DMS 273 (cell line): Measurements from ENCODE around the gene CYP2W1.
A peak's percentile ranks its signal among the peaks of the same experiment; 100 is the strongest.

Source experiments
- DNase-seq: peaks from one replicate; lab custom pipeline; 2025; ENCODE audit not compliant: unreplicated experiment; lab: John Stamatoyannopoulos, UW

CYP2W1 gene

DNA sequence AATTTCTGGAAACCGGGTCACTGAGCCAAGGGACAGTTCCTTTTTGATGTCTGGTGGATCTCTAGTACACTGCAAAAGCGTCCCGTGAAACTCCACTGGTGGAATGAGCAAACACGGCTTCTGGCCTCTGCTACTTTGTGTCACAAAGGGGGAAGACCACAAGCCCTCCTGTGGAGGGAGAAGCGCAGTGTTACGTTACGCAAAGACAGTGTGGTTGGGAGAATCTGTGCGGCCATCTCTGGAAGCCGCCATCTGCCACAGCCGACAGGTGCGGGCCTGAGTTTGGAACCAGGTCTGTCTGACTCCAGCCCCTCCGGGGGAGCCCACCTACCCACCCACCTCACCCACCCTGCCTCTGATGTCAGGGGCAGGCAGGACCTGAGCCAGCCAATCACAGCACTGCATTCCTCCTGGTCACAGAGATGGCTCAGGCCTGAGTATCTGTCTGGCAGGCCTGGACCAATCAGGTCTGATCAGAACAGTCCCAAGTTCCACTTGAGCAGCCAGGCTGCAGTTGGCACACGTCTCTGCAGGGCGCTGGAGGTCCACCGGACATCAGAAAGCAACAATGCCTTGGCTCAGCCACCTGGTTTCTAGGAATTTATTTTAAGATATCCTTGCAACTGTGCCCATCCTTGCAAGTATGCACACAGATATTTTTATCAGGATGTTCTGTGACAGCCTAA, 3.0 kb upstream of the CYP2W1 start:
- peak; percentile 68 for DNase-seq

DNA sequence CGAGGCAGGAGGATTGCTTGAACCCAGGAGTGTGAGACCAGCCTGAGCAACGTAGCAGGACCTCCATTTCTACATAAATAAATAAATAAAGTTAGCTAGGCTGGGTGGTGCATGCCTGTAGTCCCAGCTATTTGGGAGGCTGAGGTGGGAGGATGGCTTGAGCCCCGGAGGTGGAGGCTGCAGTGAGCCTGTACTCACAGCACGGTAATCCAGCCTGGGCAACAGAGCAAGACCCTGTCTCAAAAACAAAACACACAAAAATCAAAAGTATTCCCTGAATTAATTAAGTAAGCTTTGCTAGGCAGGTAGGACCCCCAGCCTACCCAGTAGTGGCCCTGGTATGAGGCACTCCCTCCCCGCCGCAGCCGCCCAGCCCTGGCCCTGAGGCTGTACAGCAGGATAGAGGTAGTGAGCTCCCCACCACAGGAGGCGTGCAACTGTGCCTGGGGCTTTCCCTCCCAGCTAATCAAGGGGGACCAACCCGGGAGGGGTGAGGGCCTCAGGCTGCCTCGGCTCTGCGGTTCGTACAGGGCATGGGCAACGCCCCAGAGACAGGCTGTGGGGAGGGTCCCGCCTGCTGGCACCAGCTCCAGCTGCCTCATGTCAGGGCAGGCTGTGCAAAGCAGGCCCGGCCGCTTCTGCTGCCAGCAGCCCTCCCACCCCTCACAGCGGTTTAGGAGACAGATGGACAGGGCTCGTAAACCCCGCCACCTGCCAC, 1.0 kb upstream of the CYP2W1 start:
- peak; percentile 99 for DNase-seq

DNA sequence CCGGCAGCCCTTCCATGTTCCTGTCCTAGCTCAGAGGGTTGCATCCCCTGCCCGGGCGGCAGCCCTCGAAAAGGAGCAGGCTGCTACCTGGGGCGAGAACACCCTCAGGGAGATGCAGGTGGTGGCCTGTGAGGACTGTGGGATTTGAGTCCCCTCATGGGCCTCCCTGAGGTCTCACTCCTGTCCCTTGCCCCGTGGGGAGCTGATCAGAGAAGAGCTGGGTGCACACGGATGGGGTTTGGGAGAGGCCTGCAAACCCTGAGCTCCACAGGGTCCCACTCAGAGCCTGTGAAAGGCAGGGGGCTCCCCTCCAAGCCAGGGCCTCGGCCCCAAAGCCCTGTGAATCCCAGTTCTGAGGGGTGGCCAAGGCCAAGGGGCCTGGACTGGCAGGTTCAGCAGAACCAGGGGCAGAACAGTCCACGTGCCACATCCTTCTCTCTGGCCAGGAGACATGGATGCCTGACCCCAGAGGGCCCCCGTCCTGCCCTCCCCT, 424 bp upstream of the CYP2W1 start:
- DNase-seq = no peak

DNA sequence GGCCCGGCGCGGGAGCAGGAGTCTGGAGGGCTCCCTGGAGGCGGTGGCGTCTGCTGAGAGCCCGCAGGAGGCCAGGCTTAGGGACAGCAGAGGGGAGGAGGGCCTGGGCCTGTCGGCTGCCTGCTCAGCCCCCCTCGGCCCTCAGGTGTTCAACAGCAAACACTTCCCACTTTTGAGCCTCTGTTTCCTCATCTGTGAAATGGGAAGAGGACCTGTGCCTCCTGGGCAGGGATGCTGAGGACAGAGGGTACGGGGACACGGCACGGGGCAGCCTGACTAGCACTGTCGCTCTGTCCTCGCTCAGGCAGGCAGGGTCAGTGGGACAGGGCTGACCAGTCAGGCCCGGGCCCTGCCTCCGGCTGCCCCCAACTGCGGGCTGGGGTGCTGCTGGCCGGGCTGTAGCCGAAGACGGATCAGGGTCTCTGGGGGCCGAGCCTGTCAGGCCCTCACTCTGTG, 663 bp downstream of the CYP2W1 start:
- DNase-seq = no peak

- DNase-seq = no peak
Measured at GRCh38 chr7:984361-985126, 1.6 kb downstream of the CYP2W1 start.

DNA sequence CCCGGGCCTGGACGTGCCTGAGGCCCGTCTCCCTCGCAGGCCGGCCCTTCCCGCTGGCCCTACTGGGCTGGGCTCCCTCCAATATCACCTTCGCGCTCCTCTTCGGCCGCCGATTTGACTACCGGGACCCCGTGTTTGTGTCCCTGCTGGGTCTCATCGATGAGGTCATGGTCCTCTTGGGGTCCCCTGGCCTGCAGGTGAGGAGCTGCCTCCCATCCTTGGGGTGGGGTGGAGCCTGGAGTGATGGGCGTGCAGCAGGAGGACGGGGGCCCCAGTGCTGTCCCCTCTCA, 2.1 kb downstream of the CYP2W1 start:
- DNase-seq = no peak

GRCh38 chr7:985915-986741, 3.1 kb downstream of the CYP2W1 start:
- DNase-seq = peak; percentile 90

DNA sequence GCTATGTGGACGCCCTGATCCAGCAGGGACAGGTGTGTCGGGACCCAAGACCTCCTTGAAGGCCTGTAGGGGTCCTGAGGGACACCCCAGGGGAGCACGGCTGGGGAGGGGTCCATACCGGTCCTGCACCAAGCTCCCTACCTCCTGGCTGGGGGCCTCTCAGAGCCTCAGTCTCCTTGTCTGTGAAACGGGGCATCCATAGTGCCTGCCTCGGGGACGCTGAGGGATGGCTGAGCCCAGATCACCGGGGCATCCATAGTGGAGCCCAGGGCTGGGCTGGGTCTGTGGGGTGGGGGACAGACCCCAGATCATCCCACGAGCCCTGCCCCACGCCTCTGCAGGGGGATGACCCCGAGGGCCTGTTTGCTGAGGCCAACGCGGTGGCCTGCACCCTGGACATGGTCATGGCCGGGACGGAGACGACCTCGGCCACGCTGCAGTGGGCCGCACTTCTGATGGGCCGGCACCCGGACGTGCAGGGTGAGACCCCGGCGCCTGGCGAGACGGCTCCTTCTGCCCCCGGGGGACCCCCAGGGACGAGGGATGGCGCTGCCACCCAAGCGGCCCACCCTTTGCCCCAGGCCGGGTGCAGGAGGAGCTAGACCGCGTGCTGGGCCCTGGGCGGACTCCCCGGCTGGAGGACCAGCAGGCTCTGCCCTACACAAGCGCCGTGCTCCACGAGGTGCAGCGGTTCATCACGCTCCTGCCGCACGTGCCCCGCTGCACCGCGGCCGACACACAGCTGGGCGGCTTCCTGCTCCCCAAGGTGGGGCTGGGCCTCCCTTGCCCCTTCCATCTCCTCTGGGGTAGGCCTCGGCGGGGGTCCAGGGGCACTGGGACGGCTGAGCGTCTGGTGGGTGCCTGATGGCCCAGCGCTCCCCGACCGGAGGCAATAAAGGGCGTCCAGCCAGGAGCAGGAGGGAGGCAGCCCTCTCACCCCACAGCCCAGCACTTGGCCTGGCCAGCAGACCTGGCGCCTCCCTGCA, 4.1 kb downstream of the CYP2W1 start:
- DNase-seq = no peak

- no peak for DNase-seq
Measured at GRCh38 chr7:987909-988308, 4.9 kb downstream of the CYP2W1 start.

GRCh38 chr7:988426-988911, 5.5 kb downstream of the CYP2W1 start:
- no peak for DNase-seq

- DNase-seq = no peak
Measured at GRCh38 chr7:988963-989529, 6.1 kb downstream of the CYP2W1 start.

GRCh38 chr7:990352-990932, 7.5 kb downstream of the CYP2W1 start:
- DNase-seq = no peak

- no peak for DNase-seq
Measured at GRCh38 chr7:990933-991728, 8.2 kb downstream of the CYP2W1 start.

DNA sequence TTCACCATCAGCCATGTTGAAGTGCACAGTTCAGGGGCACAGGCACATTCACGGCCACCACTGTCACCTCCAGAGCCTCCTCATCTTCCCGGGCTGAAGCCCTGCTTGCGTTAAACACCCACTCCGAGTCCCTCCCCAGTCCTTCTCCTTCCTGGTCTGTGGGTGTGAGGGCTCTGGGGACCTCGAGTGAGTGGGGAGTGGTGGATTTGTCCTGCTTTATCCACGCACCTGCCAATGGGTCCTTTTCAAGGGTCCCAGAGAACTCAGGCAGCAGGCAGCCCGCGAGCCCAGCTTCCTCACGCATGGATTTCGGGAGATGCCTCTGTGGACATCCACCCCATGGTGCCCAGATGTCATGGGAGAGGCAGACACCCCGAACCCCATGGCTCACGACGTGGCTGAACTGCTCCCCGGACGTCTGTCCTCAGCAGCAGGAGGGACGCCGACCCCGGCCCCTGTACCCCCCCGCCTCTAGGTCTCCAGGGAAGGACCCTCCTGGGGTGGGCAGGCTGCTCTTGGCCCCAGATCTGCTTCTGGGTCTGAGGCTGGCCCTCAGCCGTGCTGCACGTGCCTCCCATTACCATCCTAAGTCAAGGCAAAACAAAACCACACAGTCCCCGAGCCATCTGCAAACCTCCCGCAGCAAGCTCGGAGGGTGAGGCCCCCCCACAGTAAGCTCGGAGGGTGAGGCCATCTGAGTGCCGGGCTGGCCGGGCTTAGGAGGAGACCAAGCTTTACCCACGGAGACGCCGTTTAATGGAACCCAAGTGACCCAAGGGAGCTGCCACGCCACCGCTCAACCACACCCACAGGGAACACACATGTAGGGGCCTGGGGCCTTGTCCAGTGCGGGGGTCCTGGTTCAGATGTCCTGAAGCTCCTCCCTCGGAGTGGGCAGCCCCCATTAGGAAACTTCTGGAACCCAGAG, 9.0 kb downstream of the CYP2W1 start:
- DNase-seq = peak; percentile 60

GRCh38 chr7:992709-993607, 10.0 kb downstream of the CYP2W1 start:
- peak; percentile 99 for DNase-seq
